ENCODE data around the gene DDX47. TPM values are rescaled to one million over a fixed set of nuclear protein-coding genes. Genes with fewer than 3 reads are reported as not detected.
"Not testable (repeated sequence)": the region's sequence is repeated elsewhere in the genome, so short reads cannot be mapped to it uniquely, and the experiment has no call there.

DDX47 gene
- total RNA-seq, 2 experiments from 2014 or later: 98.5 to 107 TPM

DNA sequence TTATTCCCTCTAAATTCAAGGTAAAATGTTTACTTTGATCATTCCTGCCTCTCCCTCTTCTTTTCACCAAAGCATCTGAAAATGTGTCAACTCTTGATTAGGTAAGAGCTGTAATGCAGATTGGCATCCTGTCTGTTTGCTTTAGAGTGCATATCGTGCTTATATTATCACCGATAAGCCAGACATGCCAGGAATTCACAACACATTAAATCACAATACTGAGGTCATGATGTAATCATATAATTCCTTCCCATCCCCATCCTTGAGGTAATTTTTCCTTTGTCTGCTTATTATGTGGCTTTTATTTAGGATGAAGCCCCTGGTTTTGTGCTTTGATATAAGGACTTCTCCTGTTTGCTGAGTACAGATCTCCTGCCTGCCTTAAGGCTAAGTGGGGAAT is 10.2 kb downstream of the DDX47 start:
- no peak for DNase-seq
- no peak overlapping the region for H3K4me3 Mint-ChIP-seq
- H3K27ac Mint-ChIP-seq: no peak overlapping the region
- peaks cover 26% of the 10 kb centered on the region for H3K4me1 Mint-ChIP-seq
- H3K36me3 Mint-ChIP-seq: peaks cover 41% of the 10 kb centered on the region
- H3K9me3 Mint-ChIP-seq: no peaks in the 10 kb centered on the region
- no peaks in the 10 kb centered on the region for H3K27me3 Mint-ChIP-seq

DNA sequence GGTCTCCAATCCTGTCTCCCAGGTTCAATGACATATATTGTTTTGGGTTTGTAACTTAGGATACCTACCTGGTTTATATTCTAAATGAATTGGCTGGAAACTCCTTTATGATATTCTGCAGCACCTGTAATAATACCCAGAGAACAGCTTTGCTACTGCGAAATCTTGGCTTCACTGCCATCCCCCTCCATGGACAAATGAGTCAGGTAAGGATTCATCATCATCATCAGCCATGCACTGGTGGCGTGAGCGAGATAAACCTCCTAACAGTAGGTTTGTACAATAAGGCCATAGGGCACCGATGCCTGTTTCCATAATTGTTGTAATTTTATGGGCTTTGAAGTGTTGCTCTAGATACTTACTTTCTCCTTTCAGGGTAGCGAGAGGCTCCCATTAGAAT is 10.7 kb downstream of the DDX47 start:
- Mint-ChIP-seq H3K4me3 (no peak overlapping the region), H3K27me3 (no peaks in the 10 kb centered on the region), H3K36me3 (peaks cover 43% of the 10 kb centered on the region), H3K4me1 (peaks cover 22% of the 10 kb centered on the region), H3K9me3 (no peaks in the 10 kb centered on the region), H3K27ac (no peak overlapping the region)
- DNase-seq: no peak

DNA sequence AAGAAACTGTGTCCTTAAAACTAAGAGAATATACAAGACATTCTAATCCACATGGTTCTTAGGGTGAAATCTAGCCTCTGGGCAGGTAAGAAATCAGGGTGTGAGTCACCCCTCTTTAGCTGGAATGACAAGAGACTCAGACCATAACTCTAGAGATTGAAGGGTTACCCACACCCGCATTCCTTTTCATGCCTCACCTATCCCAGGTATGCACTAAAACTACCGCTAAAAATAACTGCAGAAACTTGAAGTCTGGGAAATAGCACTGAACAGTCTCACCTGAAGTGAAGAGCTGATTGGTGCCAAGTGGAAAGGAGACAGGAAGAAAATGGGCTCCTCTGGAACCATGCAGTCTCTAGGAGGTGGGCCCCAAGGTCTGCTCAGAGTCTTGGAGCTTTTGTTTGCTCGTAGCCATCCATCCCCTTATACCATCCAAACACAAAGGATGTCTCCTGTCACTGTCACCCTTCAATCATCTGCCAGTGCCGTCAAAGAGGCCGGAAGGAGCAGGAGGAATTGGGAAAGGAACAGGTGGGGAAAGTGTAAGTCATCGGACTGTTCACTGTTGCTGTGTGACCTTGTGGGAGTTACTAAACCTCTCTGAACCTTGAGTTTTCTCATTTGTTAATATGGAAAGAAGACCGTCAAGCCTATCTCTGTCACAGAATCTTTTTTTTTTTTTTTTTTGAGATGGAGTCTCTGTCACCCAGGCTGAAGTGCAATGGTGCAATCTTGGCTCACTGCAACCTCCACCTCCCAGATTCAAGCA is 22.4 kb downstream of the DDX47 start:
- Mint-ChIP-seq H3K4me1 (peaks cover 14% of the 10 kb centered on the region), H3K9me3 (no peaks in the 10 kb centered on the region), H3K4me3 (no peak overlapping the region), H3K36me3 (peaks cover 34% of the 10 kb centered on the region), H3K27ac (no peak overlapping the region), H3K27me3 (no peaks in the 10 kb centered on the region)
- DNase-seq: no peak

DNA sequence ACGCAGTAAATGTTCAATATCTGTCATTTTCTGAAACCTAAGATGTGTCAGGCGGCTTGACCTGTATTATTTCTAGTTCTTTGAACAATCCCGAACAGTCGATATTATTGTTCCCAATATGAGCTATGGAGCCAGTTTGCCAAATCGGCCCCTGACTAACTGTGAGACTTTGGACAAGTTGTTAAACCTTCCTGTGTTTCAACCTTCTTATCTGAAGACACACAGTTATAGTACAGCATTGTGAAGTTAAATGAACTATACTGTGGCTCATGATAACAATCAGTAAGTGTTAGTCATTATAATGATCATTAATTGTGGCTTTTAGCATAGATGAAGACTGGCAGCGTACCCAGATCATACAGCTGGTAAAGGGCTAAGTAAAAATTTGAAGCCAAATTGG is 23.4 kb downstream of the DDX47 start:
- H3K4me1 Mint-ChIP-seq: peaks cover 14% of the 10 kb centered on the region
- peaks cover 31% of the 10 kb centered on the region for H3K36me3 Mint-ChIP-seq
- H3K27ac Mint-ChIP-seq: no peak overlapping the region

DNA sequence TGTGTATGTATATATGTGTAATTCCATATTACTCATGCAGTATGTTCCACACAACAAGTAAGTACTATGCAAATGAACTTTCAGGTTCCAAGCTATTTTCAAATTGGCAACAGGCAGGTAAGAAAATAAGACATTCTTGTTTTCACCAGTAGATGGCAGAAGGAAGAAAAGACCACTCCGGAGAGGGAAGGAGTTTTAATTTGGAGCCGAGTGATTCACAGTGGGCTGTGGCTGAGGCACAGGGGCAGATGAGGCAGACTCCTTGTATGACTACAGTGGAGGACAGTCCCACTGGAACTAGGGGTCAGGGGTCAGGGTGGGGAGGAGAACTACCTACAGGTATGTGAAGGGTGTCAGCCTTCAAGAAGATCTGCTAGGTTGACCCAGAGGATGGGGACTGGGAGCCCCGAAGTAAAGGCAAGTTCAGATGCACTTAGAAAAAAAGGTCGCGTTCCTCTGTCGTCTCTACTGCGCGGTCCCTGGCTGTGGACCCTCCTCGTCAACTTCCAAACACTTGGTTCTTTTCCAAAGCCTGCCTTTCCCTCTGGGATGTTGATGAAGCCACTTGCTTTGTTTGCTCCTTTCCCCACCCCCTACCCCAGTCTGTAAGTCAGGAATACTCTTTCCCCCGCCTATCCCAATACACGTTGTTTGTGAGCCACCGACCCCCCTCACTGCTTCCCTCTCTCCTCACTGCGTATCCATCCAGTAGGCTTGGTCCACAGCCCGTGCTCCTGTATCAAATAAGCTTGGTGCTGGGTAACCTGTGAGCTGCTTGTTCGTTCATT is 24.1 kb downstream of the DDX47 start:
- Mint-ChIP-seq H3K9me3 (no peaks in the 10 kb centered on the region), H3K27ac (no peak overlapping the region), H3K4me1 (peaks cover 14% of the 10 kb centered on the region), H3K27me3 (no peaks in the 10 kb centered on the region), H3K4me3 (no peak overlapping the region), H3K36me3 (peaks cover 26% of the 10 kb centered on the region)
- peak; percentile 33 for DNase-seq

More for the DNA sequence above, 23.4 kb downstream of the DDX47 start:
- no peaks in the 10 kb centered on the region for H3K9me3 Mint-ChIP-seq
- no peak overlapping the region for H3K4me3 Mint-ChIP-seq
- no peaks in the 10 kb centered on the region for H3K27me3 Mint-ChIP-seq
- DNase-seq: no peak

DNA sequence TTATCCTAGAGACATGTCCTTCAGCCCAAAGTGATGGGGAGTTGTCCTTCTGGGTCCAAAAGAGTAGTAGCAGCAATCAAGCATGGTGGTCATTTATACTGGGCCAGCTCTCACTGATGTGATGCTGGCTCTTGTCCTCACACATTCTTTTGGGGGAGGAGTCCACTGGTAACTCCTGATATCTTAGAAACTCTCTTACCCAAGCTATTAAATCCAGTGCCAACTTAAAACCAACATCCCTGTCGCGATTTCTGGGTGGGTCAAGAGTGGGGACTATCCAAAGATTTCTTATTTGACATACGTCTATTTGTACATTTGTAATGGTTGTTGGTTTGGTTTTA is 24.6 kb downstream of the DDX47 start:
- H3K4me1 Mint-ChIP-seq: peaks cover 14% of the 10 kb centered on the region
- no peak overlapping the region for H3K4me3 Mint-ChIP-seq
- H3K27me3 Mint-ChIP-seq: no peaks in the 10 kb centered on the region
- no peak for DNase-seq
- H3K9me3 Mint-ChIP-seq: no peaks in the 10 kb centered on the region
- H3K36me3 Mint-ChIP-seq: peaks cover 20% of the 10 kb centered on the region
- H3K27ac Mint-ChIP-seq: no peak overlapping the region

DNA sequence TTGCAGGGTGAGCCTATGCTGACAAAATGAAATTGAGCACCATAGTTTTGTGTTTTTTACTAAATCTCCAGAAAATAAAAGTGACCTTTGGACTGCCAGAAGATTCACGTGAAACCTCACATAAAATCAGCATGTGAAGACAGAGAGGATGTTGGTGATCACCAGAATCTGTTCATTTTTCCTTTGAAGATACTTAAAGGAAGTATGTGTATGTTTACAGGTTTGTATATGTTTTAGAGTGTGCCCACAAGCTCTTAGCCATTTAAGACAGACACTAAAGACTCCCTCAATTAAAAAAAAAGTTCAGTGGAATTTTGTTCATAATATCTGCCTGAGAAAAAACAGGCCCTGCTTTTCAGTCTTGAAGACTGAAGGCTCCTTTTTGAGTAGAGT is 25.9 kb downstream of the DDX47 start:
- Mint-ChIP-seq H3K27me3 (no peaks in the 10 kb centered on the region), H3K4me3 (no peak overlapping the region)

DNA sequence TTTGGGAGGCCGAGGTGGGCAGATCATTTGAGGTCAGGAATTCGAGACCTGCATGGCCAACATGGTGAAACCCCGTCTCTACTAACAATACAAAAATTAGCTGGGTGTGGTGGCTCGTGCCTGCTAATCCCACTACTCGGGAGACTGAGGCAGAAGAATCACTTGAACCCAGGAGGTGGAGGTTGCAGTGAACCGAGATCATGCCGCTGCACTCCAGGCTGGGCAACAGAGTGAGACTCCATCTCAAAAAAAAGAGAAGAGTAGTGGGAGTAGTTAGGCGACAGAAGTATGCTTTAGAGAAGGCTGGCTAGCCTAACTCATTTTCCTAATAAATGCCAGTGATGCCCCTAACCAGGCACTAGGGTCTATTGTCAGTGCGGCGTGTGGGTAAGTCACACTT is 26.3 kb downstream of the DDX47 start:
- H3K9me3 Mint-ChIP-seq, H3K4me3 Mint-ChIP-seq, DNase-seq, H3K27ac Mint-ChIP-seq, H3K27me3 Mint-ChIP-seq: not testable (repeated sequence)
- Mint-ChIP-seq H3K36me3 (peaks cover 11% of the 10 kb centered on the region), H3K4me1 (peaks cover 14% of the 10 kb centered on the region)

More for the DNA sequence above, 25.9 kb downstream of the DDX47 start:
- Mint-ChIP-seq H3K27ac (no peak overlapping the region), H3K4me1 (peaks cover 14% of the 10 kb centered on the region), H3K36me3 (peaks cover 11% of the 10 kb centered on the region), H3K9me3 (no peaks in the 10 kb centered on the region)
- no peak for DNase-seq

DNA sequence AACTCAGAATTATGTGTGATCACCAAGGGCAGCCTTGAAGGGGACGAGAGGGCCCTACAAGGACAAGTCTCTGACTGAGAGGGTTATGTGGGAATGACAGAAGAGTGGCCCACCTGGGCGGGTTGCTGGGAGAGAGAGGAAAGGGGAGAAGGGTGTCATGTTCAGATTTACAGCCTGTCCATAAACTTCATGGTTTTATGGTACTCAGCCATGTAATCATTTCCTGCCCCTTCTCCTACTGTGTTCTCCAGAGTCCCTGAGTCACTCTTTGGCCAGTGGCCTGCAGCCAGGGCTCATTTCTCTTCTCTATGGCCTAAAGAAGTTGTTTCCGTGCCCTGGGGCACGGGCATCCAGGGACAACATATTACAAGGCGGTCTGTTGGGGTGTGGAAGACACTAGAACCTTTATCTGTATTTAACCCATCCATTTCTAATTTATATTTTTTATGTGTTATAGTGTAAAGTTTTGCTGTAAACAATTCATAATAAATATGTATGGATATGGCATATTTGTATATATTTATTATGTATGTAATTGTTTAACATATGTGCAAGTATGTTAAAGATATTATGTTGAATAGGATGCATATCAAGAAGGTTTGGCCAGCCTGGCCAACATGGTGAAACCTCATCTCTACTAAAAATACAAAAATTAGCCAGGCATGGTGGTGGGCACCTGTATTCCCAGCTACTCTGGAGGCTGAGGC is 26.9 kb downstream of the DDX47 start:
- H3K27me3 Mint-ChIP-seq: no peaks in the 10 kb centered on the region
- DNase-seq: no peak
- H3K4me3 Mint-ChIP-seq: no peak overlapping the region
- peaks cover 14% of the 10 kb centered on the region for H3K4me1 Mint-ChIP-seq
- H3K9me3 Mint-ChIP-seq: no peaks in the 10 kb centered on the region
- peaks cover 11% of the 10 kb centered on the region for H3K36me3 Mint-ChIP-seq
- no peak overlapping the region for H3K27ac Mint-ChIP-seq

DNA sequence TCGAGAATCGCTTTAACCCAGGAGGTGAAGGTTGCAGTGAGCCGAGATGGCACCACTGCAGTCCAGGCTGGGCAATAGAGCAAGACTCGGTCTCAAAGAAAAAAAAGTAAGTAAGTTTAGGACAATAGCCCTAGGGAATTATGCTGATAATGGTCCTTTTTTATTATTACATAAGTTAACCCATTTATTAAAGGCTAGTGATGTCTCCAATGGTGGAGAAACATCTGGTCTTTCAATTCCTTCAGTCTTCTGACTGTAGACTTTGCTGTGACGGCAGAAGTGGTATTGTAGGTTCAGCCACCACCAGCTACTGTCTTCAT is 27.4 kb downstream of the DDX47 start:
- Mint-ChIP-seq H3K4me1 (peaks cover 16% of the 10 kb centered on the region), H3K27ac (no peak overlapping the region), H3K4me3 (no peak overlapping the region), H3K9me3 (no peaks in the 10 kb centered on the region), H3K36me3 (peaks cover 11% of the 10 kb centered on the region), H3K27me3 (no peaks in the 10 kb centered on the region)
- DNase-seq: no peak

DNA sequence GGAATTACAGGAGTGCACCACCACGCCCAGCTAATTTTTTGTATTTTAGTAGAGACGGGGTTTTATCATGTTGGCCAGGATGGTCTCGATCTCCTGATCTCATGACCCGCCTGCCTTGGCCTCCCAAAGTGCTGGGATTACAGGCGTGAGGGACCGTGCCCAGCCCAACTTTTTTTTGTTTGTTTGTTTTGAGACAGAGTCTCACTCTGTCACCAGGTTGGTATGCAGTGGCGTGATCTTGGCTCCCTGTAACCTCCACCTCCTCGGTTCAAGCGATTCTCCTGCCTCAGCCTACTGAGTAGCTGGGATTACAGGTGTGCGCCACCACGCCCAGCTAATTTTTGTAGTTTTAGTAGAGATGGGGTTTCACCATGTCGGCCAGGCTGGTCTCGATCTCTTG is 28.3 kb downstream of the DDX47 start:
- peaks cover 14% of the 10 kb centered on the region for H3K36me3 Mint-ChIP-seq
- not testable (repeated sequence) for H3K4me3 Mint-ChIP-seq, H3K27me3 Mint-ChIP-seq, H3K9me3 Mint-ChIP-seq, H3K27ac Mint-ChIP-seq, DNase-seq
- peaks cover 22% of the 10 kb centered on the region for H3K4me1 Mint-ChIP-seq

DNA sequence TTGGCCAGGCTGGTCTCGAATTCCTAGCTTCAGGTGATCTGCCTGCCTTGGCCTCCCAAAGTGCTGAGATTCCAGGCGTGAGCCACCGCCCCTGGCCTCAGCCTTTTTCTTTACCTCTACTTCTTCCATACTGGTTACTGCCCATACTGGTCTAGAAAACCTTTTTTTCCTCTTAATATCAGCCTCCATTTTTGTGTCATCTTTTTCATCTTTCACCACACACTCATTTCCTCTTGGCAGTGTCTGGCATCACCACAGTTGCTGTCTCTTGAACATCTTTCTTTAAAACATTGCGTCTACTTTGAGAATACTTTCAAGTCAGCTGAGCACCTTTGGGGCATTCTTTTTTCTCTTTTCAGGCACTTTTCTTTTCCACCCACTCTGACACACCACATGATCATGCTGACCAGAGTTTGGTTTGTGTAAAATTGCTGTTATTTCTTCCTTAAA is 32.7 kb downstream of the DDX47 start:
- Mint-ChIP-seq H3K4me3 (no peak overlapping the region), H3K27me3 (no peaks in the 10 kb centered on the region), H3K36me3 (peaks cover 18% of the 10 kb centered on the region), H3K4me1 (peaks cover 13% of the 10 kb centered on the region), H3K27ac (no peak overlapping the region), H3K9me3 (no peaks in the 10 kb centered on the region)
- no peak for DNase-seq

DNA sequence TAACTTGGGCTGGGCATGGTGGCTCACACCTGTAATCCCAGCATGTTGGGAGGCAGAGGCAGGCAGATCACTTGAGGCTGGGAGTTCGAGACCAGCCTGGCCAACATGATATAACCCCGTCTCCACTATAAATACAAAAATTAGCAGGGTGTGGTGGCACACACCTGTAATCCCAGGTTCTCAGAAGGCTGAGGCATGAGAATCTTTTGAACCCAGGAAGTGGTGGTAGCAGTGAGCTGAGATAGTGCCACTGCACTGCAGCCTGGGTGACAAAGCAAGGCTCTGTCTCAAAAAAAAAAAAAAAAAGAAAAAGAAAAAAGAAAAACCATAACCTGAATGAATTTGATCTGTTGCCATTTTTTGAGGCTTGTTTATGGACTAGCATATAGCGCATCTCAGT is 33.6 kb downstream of the DDX47 start:
- not testable (repeated sequence) for H3K27ac Mint-ChIP-seq, H3K9me3 Mint-ChIP-seq, H3K4me3 Mint-ChIP-seq, DNase-seq, H3K27me3 Mint-ChIP-seq
- Mint-ChIP-seq H3K36me3 (peaks cover 26% of the 10 kb centered on the region), H3K4me1 (peaks cover 13% of the 10 kb centered on the region)

DNA sequence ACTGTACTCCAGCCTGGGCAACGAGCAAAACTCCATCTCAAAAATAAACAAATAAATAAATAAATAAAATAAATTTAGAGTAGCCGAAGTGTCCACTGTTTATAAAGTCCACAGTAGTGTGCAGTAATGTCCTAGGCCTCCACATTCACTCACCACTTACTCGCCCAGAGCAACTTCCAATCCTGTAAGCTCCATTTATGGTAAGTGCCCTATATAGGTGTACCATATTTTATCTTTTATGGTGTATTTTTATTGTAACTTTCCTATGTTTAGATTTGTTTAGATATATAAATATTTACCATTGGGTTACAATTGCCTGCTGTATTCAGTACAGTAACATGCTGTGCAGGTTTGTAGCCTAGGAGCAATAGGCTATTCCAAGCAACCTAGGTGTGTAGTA is 40.3 kb downstream of the DDX47 start:
- Mint-ChIP-seq H3K27ac (no peak overlapping the region), H3K27me3 (no peaks in the 10 kb centered on the region), H3K36me3 (peaks cover 22% of the 10 kb centered on the region), H3K9me3 (peaks cover 2% of the 10 kb centered on the region), H3K4me1 (no peaks in the 10 kb centered on the region), H3K4me3 (no peak overlapping the region)
- DNase-seq: no peak

DNA sequence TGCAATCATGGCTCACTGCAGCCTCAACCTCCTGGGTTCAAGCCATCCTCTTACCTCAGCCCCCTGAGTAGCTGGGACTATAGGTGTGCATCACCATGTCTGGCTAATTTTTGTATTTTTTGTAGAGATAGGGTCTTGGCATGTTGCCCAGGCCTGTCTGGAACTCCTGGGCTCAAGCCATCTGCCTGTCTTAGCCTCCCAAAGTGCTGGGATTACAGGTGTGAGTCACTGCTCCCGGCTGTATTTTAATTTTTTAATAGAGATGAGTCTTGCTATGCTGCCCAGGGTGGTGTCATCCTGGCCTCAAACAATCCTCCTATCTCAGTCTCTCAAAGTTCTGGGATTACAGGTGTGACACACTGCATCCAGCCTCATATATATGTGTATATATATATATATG is 46.5 kb downstream of the DDX47 start:
- H3K9me3 Mint-ChIP-seq: peaks cover 1% of the 10 kb centered on the region
- H3K4me1 Mint-ChIP-seq: no peaks in the 10 kb centered on the region
- no peaks in the 10 kb centered on the region for H3K27me3 Mint-ChIP-seq
- no peak overlapping the region for H3K27ac Mint-ChIP-seq
- DNase-seq: no peak
- no peak overlapping the region for H3K4me3 Mint-ChIP-seq
- peaks cover 27% of the 10 kb centered on the region for H3K36me3 Mint-ChIP-seq
